HepG2 (cell line): ENCODE results near the gene ADI1. TPM values are rescaled to one million over a fixed set of nuclear protein-coding genes. Genes with fewer than 3 reads are reported as not detected.
A peak's percentile ranks its signal among the peaks of the same experiment; 100 is the strongest.

Source experiments
- FOXO1 ChIP-seq: sonication (generic); formaldehyde crosslinking; IDR thresholded peaks from 2 replicates; pipeline ENCODE4 v1.4.0; 2020; ENCODE audit warnings: missing genetic modification reagents
- ISL2 ChIP-seq: sonication (generic); formaldehyde crosslinking; IDR thresholded peaks from 2 replicates; pipeline ENCODE4 v1.5.0; 2020; ENCODE audit warnings: missing genetic modification reagents
- KDM5B ChIP-seq: sonication (generic); formaldehyde crosslinking; IDR thresholded peaks from 2 replicates; pipeline ENCODE4 v1.4.0; 2020; ENCODE audit warnings: missing genetic modification reagents, mild to moderate bottlenecking, borderline replicate concordance
- MTF1 ChIP-seq: sonication (generic); formaldehyde crosslinking; IDR thresholded peaks from 2 replicates; pipeline ENCODE4 v1.5.0; 2020; ENCODE audit warnings: missing genetic modification reagents
- PAX8 ChIP-seq: sonication (generic); formaldehyde crosslinking; IDR thresholded peaks from 2 replicates; pipeline ENCODE4 v1.8.0; 2022; ENCODE audit warnings: mild to moderate bottlenecking, missing genetic modification reagents, borderline replicate concordance
- SP1 ChIP-seq, 2 experiments: fragments of 450-650 bp in 1 of 2; sonication (generic) in 1 of 2; formaldehyde crosslinking in 1 of 2; IDR thresholded peaks; 2 replicates each; pipeline versions ENCODE4 v1.4.0 to v1.6.1; 2016 to 2020; ENCODE audit warnings: missing genetic modification reagents in 1 of 2
- ZFP36L2 ChIP-seq: sonication (generic); formaldehyde crosslinking; IDR thresholded peaks from 2 replicates; pipeline ENCODE4 v1.4.0; 2020; ENCODE audit warnings: missing genetic modification reagents
- ZFP62 ChIP-seq: sonication (generic); formaldehyde crosslinking; IDR thresholded peaks from 2 replicates; pipeline ENCODE4 v1.4.0; 2020; ENCODE audit warnings: missing genetic modification reagents
- ZFX ChIP-seq: sonication (generic); formaldehyde crosslinking; IDR thresholded peaks from 2 replicates; pipeline ENCODE4 v1.4.0; 2020; ENCODE audit warnings: mild to moderate bottlenecking, low read depth, missing genetic modification reagents, moderate library complexity
- ZNF205 ChIP-seq: IDR thresholded peaks from 2 replicates; pipeline ENCODE4 v1.6.1; 2018; ENCODE audit warnings: missing biosample characterization, missing genetic modification reagents
- ZNF317 ChIP-seq: sonication (generic); formaldehyde crosslinking; IDR thresholded peaks from 2 replicates; pipeline ENCODE4 v1.5.0; 2020; ENCODE audit warnings: mild to moderate bottlenecking, missing genetic modification reagents
- polyA plus RNA-seq, 8 experiments: library from polyadenylated mRNA; depleted of rRNA in 3 of 8; stranded (reverse) in 7 of 8; unstranded in 1 of 8; fragments of >200 nt; fragmentation: Illumina TruSeq in 4 of 8; extraction: Trizol in 4 of 8; gene quantifications; 2 replicates each; pipeline versions ENCODE4 v1.2.1 to v1.2.3, GENCODE V29; 2011 to 2016; ENCODE audit warnings: low read depth in 4 of 8, missing spikeins in 1 of 8, mixed read lengths in 1 of 8; ENCODE audit not compliant: insufficient read depth in 1 of 8
- total RNA-seq, 5 experiments: library from RNA; depleted of rRNA; stranded (reverse); fragments of >200 nt; fragmentation: Illumina TruSeq; extraction: Trizol; gene quantifications; 2 replicates each; pipeline ENCODE4 v1.2.3, GENCODE V29; 2016; ENCODE audit warnings: low read depth in 1 of 5
- TF ChIP-seq, protein P1 (sequence below): sonication (generic); formaldehyde crosslinking; IDR thresholded peaks from 2 replicates; pipeline ENCODE4 v1.9.0; 2021; ENCODE audit warnings: missing genetic modification reagents, borderline replicate concordance
- TF ChIP-seq, protein P2 (sequence below): IDR thresholded peaks from 2 replicates; pipeline ENCODE4 v1.6.1; 2018; ENCODE audit warnings: missing genetic modification reagents, mild to moderate bottlenecking, missing compliant biosample characterization
- TF ChIP-seq, protein P3 (sequence below): sonication (generic); formaldehyde crosslinking; IDR thresholded peaks from 2 replicates; pipeline ENCODE4 v1.4.0; 2020; ENCODE audit warnings: mild to moderate bottlenecking, missing genetic modification reagents
- TF ChIP-seq, protein P4 (sequence below): sonication (generic); formaldehyde crosslinking; IDR thresholded peaks from 2 replicates; pipeline ENCODE4 v1.9.0; 2022; ENCODE audit warnings: missing genetic modification reagents, mild to moderate bottlenecking, borderline replicate concordance
- TF ChIP-seq, protein P5 (sequence below), 2 experiments: fragments of 450-650 bp in 1 of 2; sonication (generic) in 1 of 2; formaldehyde crosslinking; IDR thresholded peaks; 2 replicates each; pipeline versions ENCODE4 v1.5.0 to v1.8.0; 2020 to 2022; ENCODE audit warnings: mild to moderate bottlenecking in 1 of 2, missing genetic modification reagents in 1 of 2
- TF ChIP-seq, protein P6 (sequence below): sonication (generic); formaldehyde crosslinking; IDR thresholded peaks from 2 replicates; pipeline ENCODE4 v1.5.0; 2020; ENCODE audit warnings: missing genetic modification reagents
- TF ChIP-seq, protein P7 (sequence below): sonication (generic); formaldehyde crosslinking; IDR thresholded peaks from 2 replicates; pipeline ENCODE4 v1.8.0; 2022; ENCODE audit warnings: mild to moderate bottlenecking, missing genetic modification reagents, moderate library complexity

The ADI1 gene
- total and polyA plus RNA-seq, 2 of the 13 experiments (the other 11 are each of a cell fraction or from before 2014, with no cell fraction given), result 28.7 to 123 TPM

DNA sequence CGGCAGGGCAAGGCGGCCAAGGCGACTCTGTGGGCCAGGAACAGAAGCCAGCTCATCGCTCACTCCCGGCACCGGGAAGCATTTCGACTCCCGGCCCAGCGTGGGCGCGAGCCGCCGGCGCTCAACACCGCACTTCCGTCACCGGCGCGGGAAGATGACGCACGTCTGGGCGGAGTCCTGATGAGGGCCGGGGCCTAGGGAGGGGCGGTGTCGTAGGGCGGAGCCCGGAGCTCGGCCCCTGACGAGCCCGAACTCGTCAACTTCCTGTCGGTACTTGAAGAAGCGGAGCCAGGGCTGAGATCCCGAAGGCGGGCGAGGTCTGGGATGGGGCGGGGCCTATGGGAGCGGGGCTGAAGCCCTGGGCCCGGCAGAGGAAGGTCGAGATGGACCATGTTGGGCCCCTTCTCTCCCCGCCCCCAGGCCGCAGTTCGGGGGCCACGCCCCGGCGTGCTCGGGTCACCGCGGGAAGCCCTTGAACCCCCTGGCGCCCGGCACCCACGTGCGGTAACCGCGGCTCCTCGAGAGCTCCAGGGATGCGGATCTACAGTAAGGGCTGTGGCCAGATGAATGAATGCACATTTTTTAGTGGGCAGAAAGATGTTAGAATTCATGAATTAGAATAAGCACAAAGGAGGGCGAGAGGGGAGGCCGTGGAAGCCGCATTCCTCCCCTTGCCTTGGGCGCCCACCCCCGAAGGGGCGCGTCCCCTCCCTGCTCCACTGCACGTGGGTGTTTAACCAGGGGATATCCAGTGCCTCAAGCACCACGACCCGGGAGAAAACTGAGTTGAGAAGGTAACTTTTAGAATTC lies 39.1 kb upstream of the ADI1 start, which contains the start of gene RNASEH1 (continued):
- TF ChIP-seq, protein P1, sequence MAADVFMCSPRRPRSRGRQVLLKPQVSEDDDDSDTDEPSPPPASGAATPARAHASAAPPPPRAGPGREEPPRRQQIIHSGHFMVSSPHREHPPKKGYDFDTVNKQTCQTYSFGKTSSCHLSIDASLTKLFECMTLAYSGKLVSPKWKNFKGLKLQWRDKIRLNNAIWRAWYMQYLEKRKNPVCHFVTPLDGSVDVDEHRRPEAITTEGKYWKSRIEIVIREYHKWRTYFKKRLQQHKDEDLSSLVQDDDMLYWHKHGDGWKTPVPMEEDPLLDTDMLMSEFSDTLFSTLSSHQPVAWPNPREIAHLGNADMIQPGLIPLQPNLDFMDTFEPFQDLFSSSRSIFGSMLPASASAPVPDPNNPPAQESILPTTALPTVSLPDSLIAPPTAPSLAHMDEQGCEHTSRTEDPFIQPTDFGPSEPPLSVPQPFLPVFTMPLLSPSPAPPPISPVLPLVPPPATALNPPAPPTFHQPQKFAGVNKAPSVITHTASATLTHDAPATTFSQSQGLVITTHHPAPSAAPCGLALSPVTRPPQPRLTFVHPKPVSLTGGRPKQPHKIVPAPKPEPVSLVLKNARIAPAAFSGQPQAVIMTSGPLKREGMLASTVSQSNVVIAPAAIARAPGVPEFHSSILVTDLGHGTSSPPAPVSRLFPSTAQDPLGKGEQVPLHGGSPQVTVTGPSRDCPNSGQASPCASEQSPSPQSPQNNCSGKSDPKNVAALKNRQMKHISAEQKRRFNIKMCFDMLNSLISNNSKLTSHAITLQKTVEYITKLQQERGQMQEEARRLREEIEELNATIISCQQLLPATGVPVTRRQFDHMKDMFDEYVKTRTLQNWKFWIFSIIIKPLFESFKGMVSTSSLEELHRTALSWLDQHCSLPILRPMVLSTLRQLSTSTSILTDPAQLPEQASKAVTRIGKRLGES, result peak; percentile 94
- TF ChIP-seq, protein P2, sequence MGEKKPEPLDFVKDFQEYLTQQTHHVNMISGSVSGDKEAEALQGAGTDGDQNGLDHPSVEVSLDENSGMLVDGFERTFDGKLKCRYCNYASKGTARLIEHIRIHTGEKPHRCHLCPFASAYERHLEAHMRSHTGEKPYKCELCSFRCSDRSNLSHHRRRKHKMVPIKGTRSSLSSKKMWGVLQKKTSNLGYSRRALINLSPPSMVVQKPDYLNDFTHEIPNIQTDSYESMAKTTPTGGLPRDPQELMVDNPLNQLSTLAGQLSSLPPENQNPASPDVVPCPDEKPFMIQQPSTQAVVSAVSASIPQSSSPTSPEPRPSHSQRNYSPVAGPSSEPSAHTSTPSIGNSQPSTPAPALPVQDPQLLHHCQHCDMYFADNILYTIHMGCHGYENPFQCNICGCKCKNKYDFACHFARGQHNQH (CRISPR knock-in tag), result peak; percentile 90
- TF ChIP-seq, protein P3, sequence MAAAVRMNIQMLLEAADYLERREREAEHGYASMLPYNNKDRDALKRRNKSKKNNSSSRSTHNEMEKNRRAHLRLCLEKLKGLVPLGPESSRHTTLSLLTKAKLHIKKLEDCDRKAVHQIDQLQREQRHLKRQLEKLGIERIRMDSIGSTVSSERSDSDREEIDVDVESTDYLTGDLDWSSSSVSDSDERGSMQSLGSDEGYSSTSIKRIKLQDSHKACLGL (CRISPR knock-in tag), result peak; percentile 99
- TF ChIP-seq, protein P4, sequence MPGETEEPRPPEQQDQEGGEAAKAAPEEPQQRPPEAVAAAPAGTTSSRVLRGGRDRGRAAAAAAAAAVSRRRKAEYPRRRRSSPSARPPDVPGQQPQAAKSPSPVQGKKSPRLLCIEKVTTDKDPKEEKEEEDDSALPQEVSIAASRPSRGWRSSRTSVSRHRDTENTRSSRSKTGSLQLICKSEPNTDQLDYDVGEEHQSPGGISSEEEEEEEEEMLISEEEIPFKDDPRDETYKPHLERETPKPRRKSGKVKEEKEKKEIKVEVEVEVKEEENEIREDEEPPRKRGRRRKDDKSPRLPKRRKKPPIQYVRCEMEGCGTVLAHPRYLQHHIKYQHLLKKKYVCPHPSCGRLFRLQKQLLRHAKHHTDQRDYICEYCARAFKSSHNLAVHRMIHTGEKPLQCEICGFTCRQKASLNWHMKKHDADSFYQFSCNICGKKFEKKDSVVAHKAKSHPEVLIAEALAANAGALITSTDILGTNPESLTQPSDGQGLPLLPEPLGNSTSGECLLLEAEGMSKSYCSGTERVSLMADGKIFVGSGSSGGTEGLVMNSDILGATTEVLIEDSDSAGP (CRISPR knock-in tag), result peak; percentile 95; the same call in 1 of the 2 replicates
- TF ChIP-seq, protein P5, sequence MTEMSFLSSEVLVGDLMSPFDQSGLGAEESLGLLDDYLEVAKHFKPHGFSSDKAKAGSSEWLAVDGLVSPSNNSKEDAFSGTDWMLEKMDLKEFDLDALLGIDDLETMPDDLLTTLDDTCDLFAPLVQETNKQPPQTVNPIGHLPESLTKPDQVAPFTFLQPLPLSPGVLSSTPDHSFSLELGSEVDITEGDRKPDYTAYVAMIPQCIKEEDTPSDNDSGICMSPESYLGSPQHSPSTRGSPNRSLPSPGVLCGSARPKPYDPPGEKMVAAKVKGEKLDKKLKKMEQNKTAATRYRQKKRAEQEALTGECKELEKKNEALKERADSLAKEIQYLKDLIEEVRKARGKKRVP (CRISPR knock-in tag; IDR thresholded peaks at IDR 0.05), result peak in 1 of 2 experiments; percentile 82; a peak in 2 of 4 replicates
- TF ChIP-seq ZFP62 (peak; percentile 76; the same call in 1 of the 2 replicates), ZFP36L2 (CRISPR knock-in tag) (no peak), ZNF205 (peak; percentile 88), ZFX (CRISPR knock-in tag) (peak; percentile 99), FOXO1 (peak; percentile 69), SP1 (IDR thresholded peaks at IDR 0.05) (no peak), SP1 (CRISPR knock-in tag; IDR thresholded peaks at IDR 0.05) (peak; percentile 96), MTF1 (CRISPR knock-in tag) (peak; percentile 91), PAX8 (CRISPR knock-in tag) (peak; percentile 88), ZNF317 (CRISPR knock-in tag) (peak; percentile 90; the same call in 1 of the 2 replicates), ISL2 (CRISPR knock-in tag) (peak; percentile 75), KDM5B (CRISPR knock-in tag) (peak; percentile 98; the same call in 1 of the 2 replicates)
- TF ChIP-seq, protein P6, sequence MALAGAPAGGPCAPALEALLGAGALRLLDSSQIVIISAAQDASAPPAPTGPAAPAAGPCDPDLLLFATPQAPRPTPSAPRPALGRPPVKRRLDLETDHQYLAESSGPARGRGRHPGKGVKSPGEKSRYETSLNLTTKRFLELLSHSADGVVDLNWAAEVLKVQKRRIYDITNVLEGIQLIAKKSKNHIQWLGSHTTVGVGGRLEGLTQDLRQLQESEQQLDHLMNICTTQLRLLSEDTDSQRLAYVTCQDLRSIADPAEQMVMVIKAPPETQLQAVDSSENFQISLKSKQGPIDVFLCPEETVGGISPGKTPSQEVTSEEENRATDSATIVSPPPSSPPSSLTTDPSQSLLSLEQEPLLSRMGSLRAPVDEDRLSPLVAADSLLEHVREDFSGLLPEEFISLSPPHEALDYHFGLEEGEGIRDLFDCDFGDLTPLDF (CRISPR knock-in tag), result peak; percentile 88; the same call in 1 of the 2 replicates
- TF ChIP-seq, protein P7, sequence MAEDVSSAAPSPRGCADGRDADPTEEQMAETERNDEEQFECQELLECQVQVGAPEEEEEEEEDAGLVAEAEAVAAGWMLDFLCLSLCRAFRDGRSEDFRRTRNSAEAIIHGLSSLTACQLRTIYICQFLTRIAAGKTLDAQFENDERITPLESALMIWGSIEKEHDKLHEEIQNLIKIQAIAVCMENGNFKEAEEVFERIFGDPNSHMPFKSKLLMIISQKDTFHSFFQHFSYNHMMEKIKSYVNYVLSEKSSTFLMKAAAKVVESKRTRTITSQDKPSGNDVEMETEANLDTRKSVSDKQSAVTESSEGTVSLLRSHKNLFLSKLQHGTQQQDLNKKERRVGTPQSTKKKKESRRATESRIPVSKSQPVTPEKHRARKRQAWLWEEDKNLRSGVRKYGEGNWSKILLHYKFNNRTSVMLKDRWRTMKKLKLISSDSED (CRISPR knock-in tag), result peak; percentile 36; the same call in 1 of the 2 replicates
